OCI-LY3 (cell line): ENCODE data around the gene GUK1.

ENCODE experiments used
- CTCF ChIP-seq: fragments of 200-600, 300-600 bp; sonication (generic); IDR thresholded peaks from 2 replicates; pipeline ENCODE4 v1.5.1; 2014; ENCODE audit warnings: antibody characterized with exemption, low read length, low read depth
- EZH2phosphoT487 ChIP-seq: fragments of 200-600 bp; shearing (Covaris generic); IDR thresholded peaks from 2 replicates; pipeline ENCODE4 v1.6.1; 2018; ENCODE audit warnings: antibody characterized with exemption, mixed run types, low read depth

- TF ChIP-seq CTCF = no peak
- no peak for TF ChIP-seq EZH2phosphoT487
These were observed 41.7 kb upstream of the GUK1 start for GRCh38 chr1:228098323-228098931.
